C4-2B (cell line): Measurements from ENCODE around the gene IL6ST.
"Not testable (repeated sequence)": the region's sequence is repeated elsewhere in the genome, so short reads cannot be mapped to it uniquely, and the experiment has no call there.

ENCODE experiments used
- H3K27ac ChIP-seq: fragments of 450-650 bp; 2 replicates; pipeline ENCODE4 v1.5.1; 2017
- CTCF ChIP-seq: fragments of 450-650 bp; conservative IDR thresholded peaks from 2 replicates; pipeline ENCODE4 v1.5.1; 2017; ENCODE audit warnings: mild to moderate bottlenecking
- ZFX ChIP-seq: fragments of 450-650 bp; IDR thresholded peaks from 2 replicates; pipeline ENCODE4 v1.6.1; 2017

The IL6ST gene

GRCh38 chr5:55994495-55994997 lies at the start of gene IL6ST:
Gene IL6ST, minus strand, starts transcription at chr5:55994963. Its CDS starts 18,685 bp downstream, at chr5:55976278.
- TF ChIP-seq CTCF (no peak), ZFX (peak; percentile 75)
- H3K27ac ChIP-seq, result peak within 1 kb of the TSS; percentile 80

DNA sequence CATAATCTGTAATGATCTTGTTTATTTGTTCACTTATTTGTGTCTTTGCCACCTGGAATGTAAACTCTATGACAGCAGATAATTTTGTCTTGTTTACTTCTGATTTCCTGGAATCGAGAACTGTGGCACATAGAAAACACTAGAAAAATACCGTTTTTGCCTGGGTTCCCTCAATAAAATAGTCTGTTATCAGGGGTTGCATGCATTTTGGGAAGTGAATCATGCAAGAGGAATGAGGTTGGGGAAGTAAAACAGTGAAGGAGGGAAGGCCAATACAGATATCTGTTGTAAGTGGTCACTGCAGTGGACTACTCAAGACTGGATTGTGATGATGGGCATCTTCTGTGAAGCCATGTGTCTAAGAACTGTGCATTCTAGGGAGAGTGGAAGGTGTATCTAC lies 45.2 kb upstream of the IL6ST start:
- no peak overlapping the region for H3K27ac ChIP-seq
- TF ChIP-seq CTCF, result no peak
- no peak for TF ChIP-seq ZFX

- H3K27ac ChIP-seq, result not testable (repeated sequence)
These were observed 43.4 kb upstream of the IL6ST start for GRCh38 chr5:56038206-56038605.

- TF ChIP-seq ZFX (no peak), CTCF (no peak)
- no peak overlapping the region for H3K27ac ChIP-seq
These were observed 42.8 kb upstream of the IL6ST start for GRCh38 chr5:56037531-56038010.

DNA sequence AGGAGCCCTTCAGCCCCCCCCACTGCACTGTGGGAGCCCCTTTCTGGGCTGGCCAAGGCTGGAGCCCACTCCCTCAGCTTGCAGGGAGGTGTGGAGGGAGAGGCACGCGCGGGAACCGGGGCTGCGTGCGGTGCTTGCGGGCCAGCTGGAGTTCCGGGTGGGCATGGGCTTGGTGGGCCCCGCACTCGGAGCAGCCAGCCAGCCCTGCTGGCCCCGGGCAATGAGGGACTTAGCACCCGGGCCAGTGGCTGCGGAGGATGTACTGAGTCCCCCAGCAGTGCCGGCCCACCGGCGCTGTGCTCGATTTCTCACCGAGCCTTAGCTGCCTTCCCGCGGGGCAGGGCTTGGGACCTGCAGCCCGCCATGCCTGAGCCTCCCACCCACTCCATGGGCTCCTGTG lies 40.6 kb upstream of the IL6ST start:
- not testable (repeated sequence) for H3K27ac ChIP-seq

GRCh38 chr5:56029871-56030630 lies 35.3 kb upstream of the IL6ST start:
- H3K27ac ChIP-seq, result not testable (repeated sequence)

DNA sequence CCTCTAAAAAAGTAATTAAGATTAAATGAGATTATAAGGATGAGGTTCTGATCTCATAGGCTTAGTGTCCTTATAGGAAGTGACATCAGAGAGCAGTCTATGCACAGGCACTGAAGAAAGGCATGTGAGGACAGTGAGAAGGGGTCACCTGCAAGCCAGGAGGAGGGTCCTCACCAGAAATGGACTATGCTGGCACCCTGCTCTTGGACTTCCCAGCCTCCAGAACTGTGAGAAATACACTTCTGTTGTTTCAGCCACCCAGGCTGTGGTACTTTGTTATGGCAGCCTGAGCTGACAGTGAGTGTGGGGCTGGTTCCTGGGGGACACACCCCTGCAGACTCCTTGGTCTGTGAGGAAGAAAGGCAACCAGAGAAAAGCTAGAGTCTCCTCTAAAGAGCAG lies 34.7 kb upstream of the IL6ST start:
- no peak for TF ChIP-seq ZFX
- TF ChIP-seq CTCF, result no peak
- no peak overlapping the region for H3K27ac ChIP-seq

DNA sequence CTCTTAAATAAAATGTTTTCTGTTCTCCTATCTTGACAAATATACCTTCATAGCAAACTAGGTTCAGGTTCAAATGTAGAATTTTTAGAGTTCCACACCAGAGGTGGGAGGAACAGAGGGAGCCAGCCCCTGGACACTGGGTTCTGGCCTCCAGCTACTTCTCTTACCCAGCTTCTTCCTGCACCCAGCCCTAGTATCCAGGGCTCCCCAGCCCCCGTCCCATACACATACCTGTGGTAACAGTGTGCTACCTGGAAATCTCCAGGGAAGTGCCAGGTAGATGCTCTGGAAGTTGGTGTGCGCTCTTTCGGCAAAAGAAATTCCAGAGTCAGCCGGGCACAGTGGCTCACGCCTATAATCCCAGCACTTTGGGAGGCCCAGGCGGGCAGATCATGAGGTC lies 33.9 kb upstream of the IL6ST start:
- TF ChIP-seq ZFX (no peak), CTCF (no peak)
- no peak overlapping the region for H3K27ac ChIP-seq

DNA sequence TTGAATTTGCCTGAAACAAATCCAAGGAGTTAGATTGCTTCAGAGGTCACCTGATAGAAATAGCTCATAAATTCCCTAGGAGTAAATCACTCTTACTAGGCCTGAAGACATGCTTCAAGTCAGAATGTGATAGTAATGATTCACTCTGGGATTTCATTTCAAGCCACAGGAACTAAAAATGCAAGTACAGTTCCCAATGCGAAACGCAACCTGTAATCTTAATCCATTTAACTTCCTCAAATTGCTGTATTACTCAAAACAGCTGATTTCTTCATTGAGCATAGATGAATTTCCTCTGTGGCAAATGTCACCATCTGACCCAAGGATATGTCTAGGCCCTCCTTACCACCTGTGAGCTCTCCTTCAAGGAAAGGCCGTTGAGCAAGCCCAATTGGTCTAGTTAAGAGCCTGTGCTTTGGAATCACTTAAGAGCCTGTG lies 32.1 kb upstream of the IL6ST start:
- TF ChIP-seq CTCF (no peak), ZFX (no peak)
- no peak overlapping the region for H3K27ac ChIP-seq
